A549 (cell line): ENCODE measurements around the gene NEGR1. TPM values are rescaled to one million over a fixed set of nuclear protein-coding genes. Genes with fewer than 3 reads are reported as not detected.

Source experiments
- ATAC-seq, 2 experiments: fragments of 200-7000 bp in 1 of 2; fragments of >200 bp in 1 of 2; cut with Nextera tagmentation in 1 of 2; cut with Tn5 transposase in 1 of 2; 3 replicates each; pipeline versions ENCODE4 v1.8.0 to v1.9.1; 2018 to 2020; ENCODE audit warnings: mild to moderate bottlenecking in 1 of 2, moderate library complexity in 1 of 2
- CTCF ChIA-PET: fragments of 300-600 bp; sonication (Branson Sonifier 250); formaldehyde crosslinking; extraction: SDS; loops from one replicate; lab custom pipeline; 2021; ENCODE audit warnings: antibody characterized with exemption, inconsistent platforms; lab: Yijun Ruan, JAX
- POLR2A ChIA-PET: fragments of 350-600 bp; formaldehyde crosslinking; extraction: SDS; loops from one replicate; lab custom pipeline; 2021; ENCODE audit warnings: antibody characterized with exemption, inconsistent platforms; lab: Yijun Ruan, JAX
- DNase-seq, 2 experiments: peaks; one replicate each; pipeline versions ENCODE4 v3.0.0 to v3.0.0-alpha.2; 2011 to 2016; ENCODE audit warnings: low read depth in 1 of 2, low spot score in 1 of 2
- FAIRE-seq: peaks from 2 replicates; lab custom pipeline; 2011; peaks lifted over from hg19 to GRCh38; lab: Jason Lieb, UNC
- H3K27ac ChIP-seq, 2 experiments: fragments of >200 bp; sonication (Bioruptor Twin); formaldehyde crosslinking; 3 replicates each; pipeline ENCODE4 v1.5.1; 2016 to 2017
- H3K4me1 ChIP-seq: fragments of >200 bp; sonication (Bioruptor Twin); formaldehyde crosslinking; 3 replicates; pipeline ENCODE4 v1.6.1; 2016
- H3K4me2 ChIP-seq: fragments of >200 bp; sonication (Bioruptor Twin); formaldehyde crosslinking; 3 replicates; pipeline ENCODE4 v1.6.1; 2016
- H3K4me3 ChIP-seq: fragments of >200 bp; sonication (Bioruptor Twin); formaldehyde crosslinking; 3 replicates; pipeline ENCODE4 v1.5.1; 2016
- H3K9me3 ChIP-seq: fragments of >200 bp; sonication (Bioruptor Twin); formaldehyde crosslinking; 3 replicates; pipeline ENCODE4 v1.6.1; 2016
- CBX8 ChIP-seq: fragments of 200-600 bp; sonication (generic); IDR thresholded peaks from 2 replicates; pipeline ENCODE4 v1.6.1; 2016
- CHD4 ChIP-seq: fragments of 200-600 bp; sonication (generic); IDR thresholded peaks from 2 replicates; pipeline ENCODE4 v1.6.1; 2016; ENCODE audit warnings: antibody characterized with exemption, mild to moderate bottlenecking, borderline replicate concordance
- EHMT2 ChIP-seq: fragments of 200-600 bp; sonication (generic); IDR thresholded peaks from 2 replicates; pipeline ENCODE4 v1.6.1; 2016; ENCODE audit warnings: antibody characterized with exemption, low read depth, mild to moderate bottlenecking, moderate library complexity
- ESRRA ChIP-seq: fragments of 150-350 bp; IDR thresholded peaks from 2 replicates; pipeline ENCODE4 v1.6.1; 2014; ENCODE audit warnings: mild to moderate bottlenecking, low read length, borderline replicate concordance
- FOSB ChIP-seq: fragments of 250-450 bp; sonication (Bioruptor Pico); IDR thresholded peaks from 2 replicates; pipeline ENCODE4 v1.5.0; 2020; ENCODE audit warnings: mild to moderate bottlenecking, moderate library complexity
- GATA3 ChIP-seq: IDR thresholded peaks from 2 replicates; pipeline ENCODE4 v1.6.1; 2012; ENCODE audit warnings: borderline replicate concordance
- HDAC2 ChIP-seq: fragments of 200-600 bp; sonication (generic); IDR thresholded peaks from 2 replicates; pipeline ENCODE4 v1.6.1; 2016
- HOXA7 ChIP-seq: fragments of 250-450 bp; sonication (Bioruptor Pico); IDR thresholded peaks from 2 replicates; pipeline ENCODE4 v1.5.0; 2020; ENCODE audit warnings: mild to moderate bottlenecking, moderate library complexity
- JUN ChIP-seq, 2 experiments: fragments of >200 bp; sonication (Bioruptor Twin); formaldehyde crosslinking; IDR thresholded peaks; 2 replicates in 1 of 2; 3 replicates in 1 of 2; pipeline ENCODE4 v1.6.1; 2016 to 2017
- KDM1A ChIP-seq: fragments of 200-600 bp; sonication (generic); IDR thresholded peaks from 2 replicates; pipeline ENCODE4 v1.6.1; 2016; ENCODE audit warnings: low read depth, mild to moderate bottlenecking
- KDM5A ChIP-seq: fragments of 200-600 bp; sonication (generic); IDR thresholded peaks from 2 replicates; pipeline ENCODE4 v1.6.1; 2016; ENCODE audit warnings: antibody characterized with exemption, mild to moderate bottlenecking
- MYC ChIP-seq: IDR thresholded peaks from 2 replicates; pipeline ENCODE4 v1.6.1; 2012; ENCODE audit warnings: mild to moderate bottlenecking, inconsistent platforms, low read length, improper control_type of control experiment, borderline replicate concordance
- NFE2L2 ChIP-seq: fragments of 150-350 bp; conservative IDR thresholded peaks from 2 replicates; pipeline ENCODE4 v1.6.1; 2014; ENCODE audit warnings: low read length
- NR3C1 ChIP-seq: fragments of >200 bp; sonication (Bioruptor Twin); formaldehyde crosslinking; IDR thresholded peaks from 3 replicates; pipeline ENCODE4 v1.6.1; 2017
- RAD21 ChIP-seq, 2 experiments: fragments of >200 bp in 1 of 2; sonication (Bioruptor Twin) in 1 of 2; formaldehyde crosslinking in 1 of 2; IDR thresholded peaks in 1 of 2; conservative IDR thresholded peaks in 1 of 2; 2 replicates in 1 of 2; 3 replicates in 1 of 2; pipeline ENCODE4 v1.6.1; 2012 to 2018; ENCODE audit warnings: inconsistent platforms in 1 of 2
- RFX5 ChIP-seq: fragments of 450-650 bp; IDR thresholded peaks from 2 replicates; pipeline ENCODE4 v1.7.1; 2014; ENCODE audit warnings: antibody characterized with exemption, mild to moderate bottlenecking, moderate library complexity
- RNF2 ChIP-seq: fragments of 200-600 bp; sonication (generic); IDR thresholded peaks from 2 replicates; pipeline ENCODE4 v1.6.1; 2016; ENCODE audit warnings: low read depth, mild to moderate bottlenecking, antibody characterized with exemption, moderate library complexity, borderline replicate concordance
- SMC3 ChIP-seq: fragments of >200 bp; sonication (Bioruptor Twin); formaldehyde crosslinking; IDR thresholded peaks from 3 replicates; pipeline ENCODE4 v1.6.1; 2018; ENCODE audit warnings: inconsistent platforms
- TP53 ChIP-seq: fragments of 250-450 bp; sonication (Bioruptor Pico); IDR thresholded peaks from 2 replicates; pipeline ENCODE4 v1.5.0; 2021; ENCODE audit warnings: mild to moderate bottlenecking, moderate library complexity
- ZFP36 ChIP-seq: fragments of 450-650 bp; IDR thresholded peaks from 2 replicates; pipeline ENCODE4 v1.6.1; 2014; ENCODE audit warnings: borderline replicate concordance; ENCODE audit not compliant: partially characterized antibody
- WGBS: methylation state at CpG from one replicate; pipeline ENCODE4 v1.1.6; 2017; ENCODE audit errors: missing lambda C conversion rate; 5-methylcytosine and 5-hydroxymethylcytosine counted together
- polyA plus RNA-seq, 4 experiments: library from polyadenylated mRNA; depleted of rRNA in 3 of 4; stranded (reverse); fragments of >200 nt; fragmentation: RNase III in 1 of 4; extraction: RNeasy Plus Mini Kit Qiagen cat#74134 plus additional on column Dnase treatment in 1 of 4; gene quantifications; 2 replicates in 3 of 4; 3 replicates in 1 of 4; pipeline ENCODE4 v1.2.3, GENCODE V29; 2011 to 2017
- TF ChIP-seq, protein P1 (sequence below): fragments of 450-650 bp; IDR thresholded peaks from 2 replicates; pipeline ENCODE4 v1.6.1; 2014; ENCODE audit warnings: antibody characterized with exemption
- TF ChIP-seq, protein P2 (sequence below): fragments of >200 bp; sonication (Bioruptor Twin); formaldehyde crosslinking; IDR thresholded peaks from 2 replicates; pipeline ENCODE4 v1.6.1; 2016
- TF ChIP-seq, protein P3 (sequence below): IDR thresholded peaks from 2 replicates; pipeline ENCODE4 v1.6.1; 2012; ENCODE audit warnings: low read depth, borderline replicate concordance
- TF ChIP-seq, protein P4 (sequence below): fragments of >200 bp; sonication (Bioruptor Twin); formaldehyde crosslinking; IDR thresholded peaks from 3 replicates; pipeline ENCODE4 v1.5.1; 2016
- TF ChIP-seq, protein P5 (sequence below): fragments of 250-450 bp; sonication (Bioruptor Pico); IDR thresholded peaks from 2 replicates; pipeline ENCODE4 v1.5.0; 2021; ENCODE audit warnings: mild to moderate bottlenecking, moderate library complexity, borderline replicate concordance
- TF ChIP-seq, protein P6 (sequence below): IDR thresholded peaks from 2 replicates; pipeline ENCODE4 v1.6.1; 2012

Gene NEGR1
- polyA plus RNA-seq, 2 of the 4 experiments (the other 2 are of a cell fraction) = not detected

DNA sequence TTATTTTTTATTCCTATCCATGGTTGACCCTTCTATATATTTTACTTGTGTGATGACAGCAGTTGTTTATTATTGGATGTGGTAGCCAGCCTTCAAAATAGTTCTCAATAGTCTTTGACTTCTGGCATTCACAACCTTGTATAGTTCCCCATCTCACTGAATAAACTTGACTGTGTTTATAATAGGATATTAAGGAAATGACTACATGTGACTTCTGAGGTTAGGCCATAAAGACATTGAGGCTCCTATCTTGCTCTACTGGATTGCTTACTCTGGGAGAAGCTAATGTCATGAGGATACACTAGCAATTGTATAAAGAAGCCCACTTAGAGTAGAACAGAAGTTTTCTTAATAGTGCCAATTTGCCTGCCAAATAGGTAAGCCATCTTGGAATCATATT, 231.8 kb downstream of the NEGR1 start:
- Histone ChIP-seq H3K4me2 (no peak overlapping the region), H3K4me1 (no peaks in the 10 kb centered on the region)
- POLR2A ChIA-PET = no interaction called here
- TF ChIP-seq KDM1A (no peak), RNF2 (no peak), KDM5A (no peak), ESRRA (no peak), FOSB (CRISPR knock-in tag) (no peak), GATA3 (no peak), ZFP36 (no peak), NFE2L2 (no peak), CBX8 (no peak), NR3C1 (no peak), HOXA7 (CRISPR knock-in tag) (no peak), CHD4 (no peak)
- TF ChIP-seq, protein P1, sequence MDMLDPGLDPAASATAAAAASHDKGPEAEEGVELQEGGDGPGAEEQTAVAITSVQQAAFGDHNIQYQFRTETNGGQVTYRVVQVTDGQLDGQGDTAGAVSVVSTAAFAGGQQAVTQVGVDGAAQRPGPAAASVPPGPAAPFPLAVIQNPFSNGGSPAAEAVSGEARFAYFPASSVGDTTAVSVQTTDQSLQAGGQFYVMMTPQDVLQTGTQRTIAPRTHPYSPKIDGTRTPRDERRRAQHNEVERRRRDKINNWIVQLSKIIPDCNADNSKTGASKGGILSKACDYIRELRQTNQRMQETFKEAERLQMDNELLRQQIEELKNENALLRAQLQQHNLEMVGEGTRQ = no peak
- TF ChIP-seq, protein P2, sequence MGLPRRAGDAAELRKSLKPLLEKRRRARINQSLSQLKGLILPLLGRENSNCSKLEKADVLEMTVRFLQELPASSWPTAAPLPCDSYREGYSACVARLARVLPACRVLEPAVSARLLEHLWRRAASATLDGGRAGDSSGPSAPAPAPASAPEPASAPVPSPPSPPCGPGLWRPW = no peak
- TF ChIP-seq, protein P3, sequence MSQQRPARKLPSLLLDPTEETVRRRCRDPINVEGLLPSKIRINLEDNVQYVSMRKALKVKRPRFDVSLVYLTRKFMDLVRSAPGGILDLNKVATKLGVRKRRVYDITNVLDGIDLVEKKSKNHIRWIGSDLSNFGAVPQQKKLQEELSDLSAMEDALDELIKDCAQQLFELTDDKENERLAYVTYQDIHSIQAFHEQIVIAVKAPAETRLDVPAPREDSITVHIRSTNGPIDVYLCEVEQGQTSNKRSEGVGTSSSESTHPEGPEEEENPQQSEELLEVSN = no peak
- TF ChIP-seq, all 56 proteins: peak for 0
- H3K27ac ChIP-seq = no peak overlapping the region
- no peak for ATAC-seq
- no peaks in the 10 kb centered on the region for H3K9me3 ChIP-seq
- no peak for DNase-seq
- FAIRE-seq = no peak
- CTCF ChIA-PET = no interaction called here
- H3K4me3 ChIP-seq = no peak overlapping the region

DNA sequence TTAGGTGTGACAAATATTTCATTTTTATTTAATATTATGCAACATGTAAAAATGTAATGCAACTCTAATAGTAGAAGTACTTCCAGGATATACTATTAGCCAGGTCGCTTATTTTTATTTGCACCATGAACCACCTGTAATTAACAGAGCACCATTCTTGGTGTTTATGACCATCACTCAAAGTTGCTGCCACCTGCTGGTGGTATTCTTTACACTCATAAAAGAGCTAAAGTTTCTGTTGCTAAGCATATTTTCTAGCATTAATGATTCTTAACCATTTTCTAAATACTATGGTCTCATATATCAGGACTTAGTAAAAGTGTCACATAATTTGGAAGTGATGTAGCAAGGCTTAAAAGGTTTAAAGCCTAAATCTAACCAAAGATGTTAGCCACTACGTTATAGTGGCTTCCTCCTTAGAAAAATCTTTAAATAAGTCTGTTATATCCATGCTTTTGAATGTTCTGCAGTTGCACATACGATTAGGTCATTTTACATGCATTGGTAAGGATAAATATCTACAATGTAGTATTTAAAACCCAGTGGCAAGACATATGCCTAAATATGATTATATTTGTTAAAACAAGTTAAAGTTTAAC, 244.5 kb downstream of the NEGR1 start:
- Histone ChIP-seq H3K4me1 (no peaks in the 10 kb centered on the region), H3K4me3 (no peak overlapping the region), H3K27ac (no peak overlapping the region), H3K9me3 (no peaks in the 10 kb centered on the region), H3K4me2 (no peak overlapping the region)
- ATAC-seq (no peak), FAIRE-seq (no peak), DNase-seq (peak in 1 of 2 experiments; percentile 32)
- POLR2A ChIA-PET = no interaction called here
- 0% methylated on average over 3 of the region's 3 CpGs for WGBS
- CTCF ChIA-PET = no interaction called here
- TF ChIP-seq JUN (IDR thresholded peaks at IDR 0.05) (no peak), SMC3 (peak; percentile 41; the same call in 2 of the 3 replicates), HOXA7 (CRISPR knock-in tag) (no peak), RNF2 (no peak), RAD21 (conservative IDR thresholded peaks at IDR 0.05 in 1 of 2, IDR thresholded peaks at IDR 0.05 in 1 of 2) (0 out of 5 replicates have a peak, but pooled peaks have one; percentile 20), TP53 (no peak)
- TF ChIP-seq, protein P4, sequence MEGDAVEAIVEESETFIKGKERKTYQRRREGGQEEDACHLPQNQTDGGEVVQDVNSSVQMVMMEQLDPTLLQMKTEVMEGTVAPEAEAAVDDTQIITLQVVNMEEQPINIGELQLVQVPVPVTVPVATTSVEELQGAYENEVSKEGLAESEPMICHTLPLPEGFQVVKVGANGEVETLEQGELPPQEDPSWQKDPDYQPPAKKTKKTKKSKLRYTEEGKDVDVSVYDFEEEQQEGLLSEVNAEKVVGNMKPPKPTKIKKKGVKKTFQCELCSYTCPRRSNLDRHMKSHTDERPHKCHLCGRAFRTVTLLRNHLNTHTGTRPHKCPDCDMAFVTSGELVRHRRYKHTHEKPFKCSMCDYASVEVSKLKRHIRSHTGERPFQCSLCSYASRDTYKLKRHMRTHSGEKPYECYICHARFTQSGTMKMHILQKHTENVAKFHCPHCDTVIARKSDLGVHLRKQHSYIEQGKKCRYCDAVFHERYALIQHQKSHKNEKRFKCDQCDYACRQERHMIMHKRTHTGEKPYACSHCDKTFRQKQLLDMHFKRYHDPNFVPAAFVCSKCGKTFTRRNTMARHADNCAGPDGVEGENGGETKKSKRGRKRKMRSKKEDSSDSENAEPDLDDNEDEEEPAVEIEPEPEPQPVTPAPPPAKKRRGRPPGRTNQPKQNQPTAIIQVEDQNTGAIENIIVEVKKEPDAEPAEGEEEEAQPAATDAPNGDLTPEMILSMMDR = peak; percentile 46; the same call in 2 of the 3 replicates
- TF ChIP-seq, all 56 proteins: peak for 3

DNA sequence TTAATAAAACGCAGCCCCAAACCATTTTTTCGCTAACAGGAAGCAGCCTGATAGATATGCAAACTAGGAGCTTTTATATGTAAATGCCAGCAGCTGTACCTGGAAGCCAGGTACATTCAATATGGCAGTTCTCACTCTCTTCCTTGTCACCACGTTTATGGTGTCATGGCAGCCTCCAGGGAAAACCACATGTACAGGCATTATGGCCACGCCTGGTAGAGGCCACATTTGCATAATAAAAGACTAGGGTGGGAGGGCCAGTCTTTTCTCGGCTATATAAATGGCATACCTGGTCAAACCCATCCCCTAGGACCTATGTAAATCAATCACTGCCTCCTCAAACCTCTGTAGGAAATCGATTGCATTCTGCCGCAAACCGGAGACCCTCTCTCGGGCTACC, 247.5 kb downstream of the NEGR1 start:
- ATAC-seq (no peak), FAIRE-seq (no peak), DNase-seq (no peak)
- Histone ChIP-seq H3K9me3 (no peaks in the 10 kb centered on the region), H3K4me2 (no peak overlapping the region), H3K4me3 (no peak overlapping the region), H3K27ac (no peak overlapping the region), H3K4me1 (no peaks in the 10 kb centered on the region)
- CTCF ChIA-PET = no interaction called here
- POLR2A ChIA-PET = no interaction called here
- no peak for TF ChIP-seq RFX5
- TF ChIP-seq HDAC2 = no peak
- TF ChIP-seq, protein P5, sequence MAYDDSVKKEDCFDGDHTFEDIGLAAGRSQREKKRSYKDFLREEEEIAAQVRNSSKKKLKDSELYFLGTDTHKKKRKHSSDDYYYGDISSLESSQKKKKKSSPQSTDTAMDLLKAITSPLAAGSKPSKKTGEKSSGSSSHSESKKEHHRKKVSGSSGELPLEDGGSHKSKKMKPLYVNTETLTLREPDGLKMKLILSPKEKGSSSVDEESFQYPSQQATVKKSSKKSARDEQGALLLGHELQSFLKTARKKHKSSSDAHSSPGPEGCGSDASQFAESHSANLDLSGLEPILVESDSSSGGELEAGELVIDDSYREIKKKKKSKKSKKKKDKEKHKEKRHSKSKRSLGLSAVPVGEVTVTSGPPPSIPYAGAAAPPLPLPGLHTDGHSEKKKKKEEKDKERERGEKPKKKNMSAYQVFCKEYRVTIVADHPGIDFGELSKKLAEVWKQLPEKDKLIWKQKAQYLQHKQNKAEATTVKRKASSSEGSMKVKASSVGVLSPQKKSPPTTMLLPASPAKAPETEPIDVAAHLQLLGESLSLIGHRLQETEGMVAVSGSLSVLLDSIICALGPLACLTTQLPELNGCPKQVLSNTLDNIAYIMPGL (CRISPR knock-in tag) = no peak
- no peak for TF ChIP-seq GATA3
- no peak for TF ChIP-seq MYC
- TF ChIP-seq EHMT2 = no peak
- TF ChIP-seq, protein P6, sequence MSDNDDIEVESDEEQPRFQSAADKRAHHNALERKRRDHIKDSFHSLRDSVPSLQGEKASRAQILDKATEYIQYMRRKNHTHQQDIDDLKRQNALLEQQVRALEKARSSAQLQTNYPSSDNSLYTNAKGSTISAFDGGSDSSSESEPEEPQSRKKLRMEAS = no peak
- no peak for TF ChIP-seq KDM1A
- WGBS = 18% methylated on average over 9 of the region's 9 CpGs
